Measurements from ENCODE around the gene PFN1. TPM values are rescaled to one million over a fixed set of nuclear protein-coding genes. Genes with fewer than 3 reads are reported as not detected.

Gene PFN1
- total and polyA plus RNA-seq, 2 experiments from 2014 or later, result 244 to 706 TPM

DNA sequence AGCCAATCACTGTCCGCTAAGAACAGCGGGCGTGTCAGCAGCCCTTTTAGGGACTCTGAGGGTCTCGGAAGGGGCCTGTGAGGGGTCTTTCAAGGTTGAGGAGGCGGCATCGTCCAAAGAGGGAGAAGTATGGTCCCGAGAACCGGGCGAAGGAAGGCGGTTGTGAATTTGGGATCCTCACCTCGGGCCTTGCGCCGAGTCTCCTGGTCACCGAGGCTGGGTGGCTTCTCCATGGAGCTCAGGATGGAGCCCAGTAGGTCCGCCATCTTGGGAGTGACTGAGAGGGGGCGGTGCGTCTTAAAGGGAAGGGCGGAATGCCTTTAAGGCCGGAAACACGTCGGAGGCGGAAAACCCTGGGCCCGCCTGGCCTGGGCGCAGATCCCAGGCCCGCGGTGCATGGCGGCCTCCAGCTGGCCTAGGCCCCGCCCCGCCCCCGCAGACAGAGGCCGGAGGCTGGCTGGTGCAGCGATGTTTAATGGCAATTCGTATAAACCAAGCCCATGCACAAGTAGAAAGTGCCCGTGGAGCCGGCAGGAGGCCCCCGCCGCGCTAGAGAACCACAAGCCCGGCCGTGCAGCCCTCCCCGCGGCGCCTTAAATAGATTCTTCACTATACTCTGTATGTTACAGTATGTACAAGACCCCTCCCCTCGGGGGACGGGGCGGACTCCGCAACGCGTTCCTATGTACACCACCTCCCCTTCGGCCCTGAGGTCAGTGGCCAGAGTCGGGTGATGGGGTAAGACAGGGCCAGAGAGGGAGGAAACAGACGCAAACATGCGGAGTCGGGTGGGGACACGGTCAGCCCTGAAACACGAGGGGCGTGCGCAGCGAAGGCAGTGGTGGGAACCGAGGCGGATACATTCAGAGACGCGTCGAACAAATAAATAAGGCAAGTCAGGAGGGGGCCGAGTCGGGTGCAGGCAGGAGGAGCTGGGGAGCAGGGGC lies 19.5 kb upstream of the PFN1 start, which contains the start of gene SPAG7:
TSS of gene SPAG7 (minus strand) at position 279 of the 947 bp plus-strand sequence. CDS start at position 266, 13 bp downstream.
- Histone ChIP-seq H4K20me1 (ENCODE audit: insufficient read depth, poor library complexity, severe bottlenecking) (no peaks in the 10 kb centered on the region), H3K36me3 (replicated peaks; ENCODE audit: insufficient read depth, low read depth) (no peaks in the 10 kb centered on the region), H3K27me3 (no peaks in the 10 kb centered on the region), H3K9me2 (replicated peaks; ENCODE audit: insufficient read depth) (no peaks in the 10 kb centered on the region), H3K27ac (peak within 1 kb of the TSS; percentile 93), H3K4me2 (peak within 1 kb of the TSS; percentile 89), H3K79me2 (peaks cover 73% of the 10 kb centered on the region), H3K4me3 (peak within 1 kb of the TSS; percentile 46), H2AFZ (peak within 1 kb of the TSS; percentile 6), H3K9me3 (ENCODE audit: low read depth) (no peaks in the 10 kb centered on the region), H3K4me1 (ENCODE audit: insufficient read depth) (peaks cover 22% of the 10 kb centered on the region)
- TF ChIP-seq EZH2 (IDR thresholded peaks at IDR 0.05; ENCODE audit: borderline replicate concordance) (no peak), EZH2phosphoT487 (IDR thresholded peaks at IDR 0.05; ENCODE audit: low read depth, severe bottlenecking, unreplicated experiment) (no peak)
- TF ChIP-seq, protein P1, sequence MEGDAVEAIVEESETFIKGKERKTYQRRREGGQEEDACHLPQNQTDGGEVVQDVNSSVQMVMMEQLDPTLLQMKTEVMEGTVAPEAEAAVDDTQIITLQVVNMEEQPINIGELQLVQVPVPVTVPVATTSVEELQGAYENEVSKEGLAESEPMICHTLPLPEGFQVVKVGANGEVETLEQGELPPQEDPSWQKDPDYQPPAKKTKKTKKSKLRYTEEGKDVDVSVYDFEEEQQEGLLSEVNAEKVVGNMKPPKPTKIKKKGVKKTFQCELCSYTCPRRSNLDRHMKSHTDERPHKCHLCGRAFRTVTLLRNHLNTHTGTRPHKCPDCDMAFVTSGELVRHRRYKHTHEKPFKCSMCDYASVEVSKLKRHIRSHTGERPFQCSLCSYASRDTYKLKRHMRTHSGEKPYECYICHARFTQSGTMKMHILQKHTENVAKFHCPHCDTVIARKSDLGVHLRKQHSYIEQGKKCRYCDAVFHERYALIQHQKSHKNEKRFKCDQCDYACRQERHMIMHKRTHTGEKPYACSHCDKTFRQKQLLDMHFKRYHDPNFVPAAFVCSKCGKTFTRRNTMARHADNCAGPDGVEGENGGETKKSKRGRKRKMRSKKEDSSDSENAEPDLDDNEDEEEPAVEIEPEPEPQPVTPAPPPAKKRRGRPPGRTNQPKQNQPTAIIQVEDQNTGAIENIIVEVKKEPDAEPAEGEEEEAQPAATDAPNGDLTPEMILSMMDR (IDR thresholded peaks at IDR 0.05; ENCODE audit: poor library complexity), result no peak
- DNase-seq (ENCODE audit: low spot score), result peak; percentile 98
- WGBS (ENCODE audit: low lambda C conversion rate, missing lambda C conversion rate), result 1% methylated on average over 60 of the region's 66 CpGs

DNA sequence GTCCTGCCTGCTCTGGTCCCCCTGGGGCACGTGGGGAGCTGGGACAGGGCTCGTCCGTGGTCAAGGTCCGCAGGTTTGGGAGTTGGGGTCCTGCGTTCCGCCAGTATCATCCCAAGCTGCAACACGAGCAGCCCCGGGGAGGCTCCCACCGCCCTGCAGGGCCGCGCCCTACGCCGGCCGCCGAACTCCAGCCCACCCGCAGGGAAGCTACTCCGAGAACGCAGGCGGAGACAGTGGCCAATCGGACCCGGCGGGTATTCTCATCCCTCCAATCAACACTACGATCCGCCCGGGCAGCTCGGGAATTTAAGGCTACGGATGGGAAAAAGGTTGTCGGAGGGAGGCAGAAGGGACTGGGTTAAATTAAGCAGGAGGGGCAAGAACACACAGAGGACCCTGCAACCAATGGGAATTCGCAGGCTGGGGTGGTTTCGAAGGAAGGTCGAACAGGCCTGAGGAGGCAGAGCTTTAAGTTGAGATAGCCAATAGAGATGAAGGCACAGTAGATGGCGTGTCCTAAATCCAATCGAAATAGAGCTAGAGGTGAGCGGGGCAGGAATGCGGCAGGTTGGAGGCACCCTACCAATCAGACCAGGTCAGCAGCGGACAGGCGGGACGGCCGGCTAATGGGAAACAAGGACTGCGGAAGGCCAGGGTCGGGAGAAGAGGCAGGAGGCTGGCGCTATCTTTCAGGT lies 18.7 kb upstream of the PFN1 start:
- peak; percentile 99 for DNase-seq (ENCODE audit: low spot score)
- H3K36me3 ChIP-seq (replicated peaks; ENCODE audit: insufficient read depth, low read depth), result no peaks in the 10 kb centered on the region
- H3K4me2 ChIP-seq, result peak overlapping the region; percentile 85
- no peaks in the 10 kb centered on the region for H3K9me3 ChIP-seq (ENCODE audit: low read depth)
- no peak overlapping the region for H2AFZ ChIP-seq
- H3K27me3 ChIP-seq, result no peaks in the 10 kb centered on the region
- WGBS (ENCODE audit: low lambda C conversion rate, missing lambda C conversion rate), result under 1% methylated on average over 42 of the region's 42 CpGs
- H3K27ac ChIP-seq, result peak overlapping the region; percentile 93
- TF ChIP-seq EZH2 (IDR thresholded peaks at IDR 0.05; ENCODE audit: borderline replicate concordance), result no peak
- TF ChIP-seq, protein P1 (IDR thresholded peaks at IDR 0.05; ENCODE audit: poor library complexity), result no peak
- TF ChIP-seq EZH2phosphoT487 (IDR thresholded peaks at IDR 0.05; ENCODE audit: low read depth, severe bottlenecking, unreplicated experiment), result no peak
- H3K4me3 ChIP-seq, result peak overlapping the region; percentile 31
- H3K4me1 ChIP-seq (ENCODE audit: insufficient read depth), result peaks cover 22% of the 10 kb centered on the region
- H3K9me2 ChIP-seq (replicated peaks; ENCODE audit: insufficient read depth), result no peaks in the 10 kb centered on the region
- H3K79me2 ChIP-seq, result peaks cover 65% of the 10 kb centered on the region
- no peaks in the 10 kb centered on the region for H4K20me1 ChIP-seq (ENCODE audit: insufficient read depth, poor library complexity, severe bottlenecking)

DNA sequence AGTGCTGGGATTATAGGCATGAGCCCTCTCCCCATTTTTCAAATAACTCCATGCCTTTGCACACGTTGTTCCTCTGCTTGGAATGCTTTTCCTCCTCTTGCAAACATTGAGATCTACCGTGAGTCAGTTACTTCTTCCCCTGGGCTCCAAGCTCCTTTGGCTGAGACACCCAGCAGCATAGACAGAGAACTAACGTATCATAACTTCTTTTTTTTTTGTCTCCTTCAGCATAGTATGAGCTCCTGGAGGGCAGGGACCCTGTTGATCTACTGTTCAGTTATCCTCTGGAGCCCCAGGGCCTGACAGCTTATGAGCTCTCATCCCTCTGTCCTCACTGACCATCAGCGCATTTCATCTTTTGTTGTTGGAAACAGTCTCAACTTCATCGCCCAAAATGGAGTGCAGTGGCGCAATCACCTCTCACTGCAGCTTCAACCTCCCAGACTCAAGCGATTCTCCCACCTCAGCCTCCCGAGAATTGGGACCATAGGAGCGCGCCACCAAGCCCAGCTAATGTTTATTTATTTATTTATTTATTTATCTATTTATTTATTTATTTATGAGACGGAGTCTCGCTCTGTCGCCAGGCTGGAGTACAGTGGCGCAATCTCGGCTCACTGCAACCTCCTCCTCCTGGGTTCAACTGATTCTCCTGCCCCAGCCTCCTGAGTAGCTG lies 17.1 kb upstream of the PFN1 start:
- H3K4me3 ChIP-seq, result no peak overlapping the region
- TF ChIP-seq EZH2 (IDR thresholded peaks at IDR 0.05; ENCODE audit: borderline replicate concordance) (no peak), EZH2phosphoT487 (IDR thresholded peaks at IDR 0.05; ENCODE audit: low read depth, severe bottlenecking, unreplicated experiment) (no peak)
- TF ChIP-seq, protein P1 (IDR thresholded peaks at IDR 0.05; ENCODE audit: poor library complexity), result no peak

More for the DNA sequence above, 17.1 kb upstream of the PFN1 start:
- Histone ChIP-seq H3K27ac (peak overlapping the region; percentile 90), H3K79me2 (peaks cover 49% of the 10 kb centered on the region), H3K4me2 (peak overlapping the region; percentile 85), H3K36me3 (replicated peaks; ENCODE audit: insufficient read depth, low read depth) (no peaks in the 10 kb centered on the region), H3K9me3 (ENCODE audit: low read depth) (no peaks in the 10 kb centered on the region), H3K27me3 (no peaks in the 10 kb centered on the region), H3K4me1 (ENCODE audit: insufficient read depth) (peaks cover 20% of the 10 kb centered on the region), H2AFZ (no peak overlapping the region), H3K9me2 (replicated peaks; ENCODE audit: insufficient read depth) (no peaks in the 10 kb centered on the region), H4K20me1 (ENCODE audit: insufficient read depth, poor library complexity, severe bottlenecking) (no peaks in the 10 kb centered on the region)
- WGBS (ENCODE audit: low lambda C conversion rate, missing lambda C conversion rate), result 98% methylated on average over 15 of the region's 15 CpGs
- DNase-seq (ENCODE audit: low spot score), result no peak
